Body of pancreas (tissue), 4 donors: Measurements from ENCODE around the gene TGFBR3. TPM values are rescaled to one million over a fixed set of nuclear protein-coding genes. Genes with fewer than 3 reads are reported as not detected.

ENCODE experiments used
- ATAC-seq: fragments of 150-250 bp; one replicate; pipeline ENCODE4 v1.9.1; 2016
- DNase-seq, 4 donors: peaks; one replicate each; pipeline ENCODE4 v3.0.0-alpha.2; 2019
- H3K27ac ChIP-seq, 4 donors: fragments of 200-600 bp; sonication (generic); 1 replicate in 3 of 4; 2 replicates in 1 of 4; pipeline versions ENCODE4 v1.5.1 to v1.6.1; 2016 to 2019; ENCODE audit warnings: mild to moderate bottlenecking in 1 of 4, mixed read lengths in 1 of 4, moderate library complexity in 1 of 4
- H3K27me3 ChIP-seq, 2 donors: fragments of 200-600 bp; sonication (generic); one replicate each; pipeline ENCODE4 v1.6.0; 2016; ENCODE audit warnings: mild to moderate bottlenecking in 1 of 2
- H3K36me3 ChIP-seq, 2 donors: fragments of 200-600 bp; sonication (generic); replicated peaks in 1 of 2; 2 replicates each; pipeline ENCODE4 v1.5.1; 2016; ENCODE audit warnings: low read depth in 2 of 2; ENCODE audit not compliant: insufficient read depth in 1 of 2
- H3K4me1 ChIP-seq: fragments of 200-600 bp; sonication (generic); one replicate; pipeline ENCODE4 v1.6.0; 2016
- H3K4me3 ChIP-seq, 2 donors: fragments of 200-600 bp; sonication (generic); 1 replicate in 1 of 2; 2 replicates in 1 of 2; pipeline ENCODE4 v1.5.1; 2016 to 2019
- H3K9me3 ChIP-seq, 3 donors: fragments of 200-600 bp; sonication (generic); 1 replicate in 2 of 3; 2 replicates in 1 of 3; pipeline ENCODE4 v1.5.1; 2016
- CTCF ChIP-seq, 7 experiments: fragments of 450-650 bp in 4 of 7; fragments of 200-600 bp in 3 of 7; sonication (generic) in 3 of 7; IDR thresholded peaks; one replicate each; pipeline ENCODE4 v1.5.1; 2016 to 2019; ENCODE audit warnings: antibody characterized with exemption in 7 of 7
- POLR2A ChIP-seq, 3 donors: fragments of 450-650 bp; IDR thresholded peaks; one replicate each; pipeline ENCODE4 v1.6.1; 2016; ENCODE audit warnings: antibody characterized with exemption in 3 of 3, mild to moderate bottlenecking in 2 of 3
- WGBS, 2 donors: methylation state at CpG; one replicate each; pipeline ENCODE4 v1.1.5; 2017; 5-methylcytosine and 5-hydroxymethylcytosine counted together
- intact Hi-C: fragments of 100-400 bp; cut with DNase I; formaldehyde crosslinking; loops from one replicate; pipeline ENCODE4 v1.15.1; 2023
- total RNA-seq, 2 donors: library from RNA; depleted of rRNA; stranded (reverse); fragments of >200 nt; gene quantifications; one replicate each; pipeline ENCODE4 v1.1.0, GENCODE V29; 2016

Gene TGFBR3
- total RNA-seq, 2 donors from 2014 or later: 52.4 to 63.6 TPM

GRCh38 chr1:91744953-91745639 is 140.9 kb downstream of the TGFBR3 start:
- DNase-seq: peak; percentile 58 to 73 (median 68)
- peaks cover 46% of the 10 kb centered on the region for H3K4me1 ChIP-seq
- no peaks in the 10 kb centered on the region for H3K36me3 ChIP-seq
- no peaks in the 10 kb centered on the region for H3K27me3 ChIP-seq
- peak in 4 of 7 experiments; percentile 51 to 58 (median 52) for TF ChIP-seq CTCF (IDR thresholded peaks at IDR 0.05)
- no peak for TF ChIP-seq POLR2A (IDR thresholded peaks at IDR 0.05)
- peak; percentile 86 for ATAC-seq
- intact Hi-C loops: no loop called here
- no peak overlapping the region for H3K4me3 ChIP-seq
- no peaks in the 10 kb centered on the region for H3K9me3 ChIP-seq
- peak overlapping the region in 3 of 4 donors; percentile 43 to 55 (median 53) for H3K27ac ChIP-seq
- WGBS, 2 donors: 42 to 45% methylated on average over 6 of the region's 6 CpGs

GRCh38 chr1:91742848-91743292 is 143.1 kb downstream of the TGFBR3 start:
- ATAC-seq: peak; percentile 68
- intact Hi-C loops: no loop called here
- DNase-seq: peak; percentile 57 to 74 (median 64)
- WGBS, 2 donors: 8 to 23% methylated on average over 4 of the region's 4 CpGs
- no peaks in the 10 kb centered on the region for H3K27me3 ChIP-seq
- H3K36me3 ChIP-seq: peaks cover 0 to 3% of the 10 kb centered on the region in 2 donors
- TF ChIP-seq CTCF (IDR thresholded peaks at IDR 0.05) (peak in 2 of 7 experiments; percentile 4 to 23), POLR2A (IDR thresholded peaks at IDR 0.05) (no peak)
- peaks cover 42% of the 10 kb centered on the region for H3K4me1 ChIP-seq
- H3K4me3 ChIP-seq: no peak overlapping the region
- H3K9me3 ChIP-seq: no peaks in the 10 kb centered on the region
- peak overlapping the region in 3 of 4 donors; percentile 2 to 30 (median 24) for H3K27ac ChIP-seq

GRCh38 chr1:91741906-91742305 is 144.0 kb downstream of the TGFBR3 start:
- H3K9me3 ChIP-seq: no peaks in the 10 kb centered on the region
- H3K4me1 ChIP-seq: peaks cover 42% of the 10 kb centered on the region
- 78 to 82% methylated on average over 6 of the region's 6 CpGs for WGBS, 2 donors
- no peak overlapping the region for H3K4me3 ChIP-seq
- ATAC-seq: no peak
- TF ChIP-seq POLR2A (IDR thresholded peaks at IDR 0.05) (no peak), CTCF (IDR thresholded peaks at IDR 0.05) (no peak)
- H3K27ac ChIP-seq: no peak overlapping the region
- H3K27me3 ChIP-seq: no peaks in the 10 kb centered on the region
- intact Hi-C loops: no loop called here
- no peak for DNase-seq
- H3K36me3 ChIP-seq: peaks cover 0 to 3% of the 10 kb centered on the region in 2 donors

- Histone ChIP-seq H3K27me3 (no peaks in the 10 kb centered on the region), H3K4me1 (peaks cover 41% of the 10 kb centered on the region), H3K36me3 (peaks cover 0 to 3% of the 10 kb centered on the region in 2 donors), H3K9me3 (no peaks in the 10 kb centered on the region), H3K27ac (no peak overlapping the region), H3K4me3 (no peak overlapping the region)
- 98% methylated on average over 5 of the region's 5 CpGs for WGBS, 2 donors
- TF ChIP-seq POLR2A (IDR thresholded peaks at IDR 0.05) (no peak), CTCF (IDR thresholded peaks at IDR 0.05) (no peak)
- ATAC-seq (no peak), DNase-seq (no peak)
- intact Hi-C loops: no loop called here
Measured at GRCh38 chr1:91741301-91741700, 144.7 kb downstream of the TGFBR3 start.

- H3K4me1 ChIP-seq: peaks cover 11% of the 10 kb centered on the region
- no peak overlapping the region for H3K4me3 ChIP-seq
- DNase-seq (no peak), ATAC-seq (no peak)
- no peaks in the 10 kb centered on the region for H3K27me3 ChIP-seq
- H3K36me3 ChIP-seq: peaks cover 0 to 3% of the 10 kb centered on the region in 2 donors
- TF ChIP-seq POLR2A (IDR thresholded peaks at IDR 0.05): no peak
- TF ChIP-seq CTCF (IDR thresholded peaks at IDR 0.05): no peak
- 96% methylated on average over 4 of the region's 4 CpGs for WGBS, 2 donors
- no peaks in the 10 kb centered on the region for H3K9me3 ChIP-seq
- intact Hi-C loops: no loop called here
- H3K27ac ChIP-seq: peak overlapping the region in 3 of 4 donors; percentile 15 to 66 (median 41)
Measured at GRCh38 chr1:91737650-91738049, 148.3 kb downstream of the TGFBR3 start.
